Gastrocnemius medialis (tissue), 4 donors: ENCODE data around the gene PNMA8C. TPM values are rescaled to one million over a fixed set of nuclear protein-coding genes. Genes with fewer than 3 reads are reported as not detected.

Source experiments
- ATAC-seq, 2 donors: fragments of 150-250 bp; one replicate each; pipeline ENCODE4 v1.9.1; 2016
- DNase-seq, 2 donors: peaks; one replicate each; pipeline ENCODE4 v3.0.0-alpha.2; 2019
- H3K27ac ChIP-seq, 4 donors: fragments of 200-600 bp; sonication (generic); 1 replicate in 1 of 4; 2 replicates in 3 of 4; pipeline ENCODE4 v1.5.1; 2016 to 2018; ENCODE audit warnings: mild to moderate bottlenecking in 2 of 4, moderate library complexity in 1 of 4
- H3K27me3 ChIP-seq, 3 donors: fragments of 200-600 bp; sonication (generic) in 2 of 3; 1 replicate in 1 of 3; 2 replicates in 2 of 3; pipeline versions ENCODE4 v1.5.1 to v1.6.0; 2016 to 2019; ENCODE audit warnings: mild to moderate bottlenecking in 1 of 3, moderate library complexity in 1 of 3
- H3K36me3 ChIP-seq, 2 donors: fragments of 200-600 bp; sonication (generic) in 1 of 2; one replicate each; pipeline ENCODE4 v1.5.1; 2017 to 2018
- H3K4me1 ChIP-seq, 2 donors: fragments of 200-600 bp; sonication (generic) in 1 of 2; one replicate each; pipeline ENCODE4 v1.5.1; 2016 to 2017; ENCODE audit warnings: mild to moderate bottlenecking in 2 of 2
- H3K4me3 ChIP-seq, 4 donors: fragments of 200-600 bp; sonication (generic) in 3 of 4; 1 replicate in 1 of 4; 2 replicates in 3 of 4; pipeline ENCODE4 v1.5.1; 2016 to 2019; ENCODE audit warnings: mild to moderate bottlenecking in 2 of 4
- H3K9me3 ChIP-seq, 3 donors: fragments of 200-600 bp; sonication (generic) in 2 of 3; 1 replicate in 1 of 3; 2 replicates in 2 of 3; pipeline ENCODE4 v1.5.1; 2016 to 2019
- CTCF ChIP-seq, 5 experiments: fragments of 450-650 bp in 3 of 5; fragments of 200-600 bp in 2 of 5; sonication (generic) in 2 of 5; IDR thresholded peaks in 4 of 5; conservative IDR thresholded peaks in 1 of 5; 1 replicate in 4 of 5; 2 replicates in 1 of 5; pipeline ENCODE4 v1.5.1; 2016 to 2019; ENCODE audit warnings: antibody characterized with exemption in 5 of 5, mild to moderate bottlenecking in 3 of 5, moderate library complexity in 3 of 5
- POLR2A ChIP-seq, 2 donors: fragments of 450-650 bp; IDR thresholded peaks; one replicate each; pipeline ENCODE4 v1.6.1; 2017; ENCODE audit warnings: antibody characterized with exemption in 2 of 2, mild to moderate bottlenecking in 2 of 2, moderate library complexity in 2 of 2
- in situ Hi-C, 4 donors: fragments of 200-750 bp; cut with MboI; loops; one replicate each; pipeline versions ENCODE4 v1.15.0 to v1.8.0; 2017; ENCODE audit warnings: low sequenced_read_pairs in 4 of 4
- intact Hi-C: fragments of 100-400 bp; cut with DNase I; formaldehyde crosslinking; loops from one replicate; pipeline ENCODE4 v1.15.1; 2023; ENCODE audit warnings: low total_unique reads
- total RNA-seq, 4 donors: library from RNA; depleted of rRNA; stranded (reverse); fragments of >200 nt; gene quantifications; one replicate each; pipeline versions ENCODE4 v1.1.0 to v1.2.3, GENCODE V29; 2016

Gene PNMA8C
- total RNA-seq, 4 donors from 2014 or later, result not detected

- Histone ChIP-seq H3K27me3 (peaks cover 0 to 15% (median 3%) of the 10 kb centered on the region in 3 donors), H3K9me3 (no peaks in the 10 kb centered on the region), H3K36me3 (no peaks in the 10 kb centered on the region), H3K27ac (peak overlapping the region; percentile 28 to 55 (median 36)), H3K4me3 (peak overlapping the region; percentile 30 to 53 (median 46)), H3K4me1 (peaks cover 0 to 3% of the 10 kb centered on the region in 2 donors)
- TF ChIP-seq POLR2A (IDR thresholded peaks at IDR 0.05) (no peak), CTCF (IDR thresholded peaks at IDR 0.05 in 4 of 5, conservative IDR thresholded peaks at IDR 0.05 in 1 of 5) (no peak)
- in situ Hi-C loops, result no loop called here
- DNase-seq, result no peak
- intact Hi-C loops, result no loop called here
- peak in 1 of 2 donors; percentile 44 for ATAC-seq
These were observed 43.2 kb upstream of the PNMA8C start for GRCh38 chr19:46471811-46472543.

DNA sequence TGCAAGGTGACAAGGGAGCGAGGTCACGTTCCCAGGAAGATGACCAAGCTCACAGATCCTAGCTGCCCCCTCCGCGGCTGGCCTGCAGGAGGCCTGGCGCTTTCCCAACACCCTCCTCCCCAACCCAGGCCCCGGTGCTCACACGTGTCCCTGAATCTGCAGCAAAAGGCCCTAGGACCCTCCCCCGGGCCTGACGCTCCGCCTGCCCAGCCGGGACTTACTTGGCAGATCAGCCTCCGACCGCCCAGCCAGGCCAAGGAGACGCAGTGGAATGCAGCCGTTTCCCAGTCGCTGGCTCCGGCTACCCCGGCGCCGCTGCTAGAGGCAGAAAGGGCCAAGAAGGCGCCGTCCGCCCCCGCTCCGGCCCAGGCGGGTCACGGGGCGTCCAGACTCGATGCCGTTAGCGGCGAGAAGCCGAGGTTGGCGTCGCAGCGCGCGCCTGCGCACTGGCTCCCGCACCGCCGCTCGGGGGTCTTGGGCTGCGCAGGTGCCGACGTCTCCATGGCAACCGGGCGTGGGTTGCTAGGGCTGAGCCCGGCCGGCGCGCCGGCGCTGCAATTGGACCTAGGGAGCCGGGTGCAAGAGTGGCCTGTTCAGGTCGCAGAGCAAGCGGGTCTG lies 42.5 kb upstream of the PNMA8C start, which contains the start of gene PNMA8A:
Gene PNMA8A (minus strand): TSS at position 448 of the 618 bp plus-strand sequence. CDS start 528 bp downstream, outside the sequence.
- ATAC-seq, result peak; percentile 33 to 57
- TF ChIP-seq POLR2A (IDR thresholded peaks at IDR 0.05) (no peak), CTCF (IDR thresholded peaks at IDR 0.05 in 4 of 5, conservative IDR thresholded peaks at IDR 0.05 in 1 of 5) (no peak)
- peak in 1 of 2 donors; percentile 20 for DNase-seq
- intact Hi-C loops, result no loop called here
- peak within 1 kb of the TSS; percentile 30 to 53 (median 46) for H3K4me3 ChIP-seq
- no peaks in the 10 kb centered on the region for H3K9me3 ChIP-seq
- in situ Hi-C loops, result no loop called here
- peaks cover 0 to 15% (median 3%) of the 10 kb centered on the region in 3 donors for H3K27me3 ChIP-seq
- H3K4me1 ChIP-seq, result peaks cover 0 to 3% of the 10 kb centered on the region in 2 donors
- H3K36me3 ChIP-seq, result no peaks in the 10 kb centered on the region
- peak within 1 kb of the TSS; percentile 28 to 55 (median 36) for H3K27ac ChIP-seq

DNA sequence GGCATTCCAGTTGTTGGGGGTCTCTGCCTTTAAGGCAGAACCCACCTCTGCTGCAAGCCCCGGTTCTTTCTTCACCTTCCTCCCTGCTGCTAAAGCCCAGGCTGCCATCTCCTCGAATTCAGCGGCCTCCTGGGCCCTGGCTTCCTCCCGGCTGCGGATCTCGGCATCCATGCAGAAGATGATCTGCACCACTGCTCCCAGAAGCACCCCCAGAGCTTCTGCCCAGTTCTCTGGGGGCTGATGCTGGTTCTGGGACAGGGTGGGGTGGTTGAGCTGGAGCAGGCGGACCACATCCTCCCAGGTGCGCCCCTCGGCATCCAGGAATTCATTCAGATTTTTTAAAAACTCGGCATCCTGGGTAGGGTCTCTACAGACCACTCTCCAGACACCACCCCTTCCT lies 41.6 kb upstream of the PNMA8C start:
- ATAC-seq, result no peak

GRCh38 chr19:46469541-46470185 lies 40.9 kb upstream of the PNMA8C start:
- intact Hi-C loops (no loop called here), in situ Hi-C loops (no loop called here)
- no peak for DNase-seq
- H3K36me3 ChIP-seq, result no peaks in the 10 kb centered on the region
- no peaks in the 10 kb centered on the region for H3K9me3 ChIP-seq
- no peak overlapping the region for H3K27ac ChIP-seq
- H3K27me3 ChIP-seq, result peaks cover 0 to 15% (median 3%) of the 10 kb centered on the region in 3 donors
- peaks cover 0 to 3% of the 10 kb centered on the region in 2 donors for H3K4me1 ChIP-seq
- TF ChIP-seq POLR2A (IDR thresholded peaks at IDR 0.05) (no peak), CTCF (IDR thresholded peaks at IDR 0.05 in 4 of 5, conservative IDR thresholded peaks at IDR 0.05 in 1 of 5) (no peak)
- no peak overlapping the region for H3K4me3 ChIP-seq
- no peak for ATAC-seq

More for the DNA sequence above, 41.6 kb upstream of the PNMA8C start:
- Histone ChIP-seq H3K9me3 (no peaks in the 10 kb centered on the region), H3K4me1 (peaks cover 0 to 3% of the 10 kb centered on the region in 2 donors), H3K27me3 (peaks cover 0 to 15% (median 3%) of the 10 kb centered on the region in 3 donors), H3K36me3 (no peaks in the 10 kb centered on the region), H3K27ac (no peak overlapping the region), H3K4me3 (no peak overlapping the region)
- TF ChIP-seq CTCF (IDR thresholded peaks at IDR 0.05 in 4 of 5, conservative IDR thresholded peaks at IDR 0.05 in 1 of 5) (no peak), POLR2A (IDR thresholded peaks at IDR 0.05) (no peak)
- intact Hi-C loops (no loop called here), in situ Hi-C loops (no loop called here)
- DNase-seq, result no peak
